ENCODE data around the gene TMEM232.
"Not testable (repeated sequence)": the region's sequence is repeated elsewhere in the genome, so short reads cannot be mapped to it uniquely, and the experiment has no call there.

Gene TMEM232

DNA sequence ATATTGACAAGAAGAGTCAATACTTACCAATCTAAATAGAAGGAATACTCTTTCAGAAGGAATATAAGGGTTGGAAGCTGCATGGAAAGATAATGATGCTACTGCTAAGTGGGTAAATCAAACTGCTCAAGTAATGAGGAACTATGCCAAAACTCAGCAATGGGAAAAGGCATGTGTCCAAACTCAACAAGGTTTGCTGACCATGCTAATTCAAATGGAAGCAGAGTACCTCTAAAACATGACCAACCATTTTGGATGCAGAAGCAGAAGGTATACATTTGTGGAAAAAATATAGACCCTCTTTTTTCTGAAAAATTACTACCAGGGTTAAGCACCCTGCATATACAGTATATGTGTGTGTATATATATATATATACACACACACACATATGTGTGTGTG is 21.1 kb downstream of the TMEM232 start:
- DNase-seq, result no peak

DNA sequence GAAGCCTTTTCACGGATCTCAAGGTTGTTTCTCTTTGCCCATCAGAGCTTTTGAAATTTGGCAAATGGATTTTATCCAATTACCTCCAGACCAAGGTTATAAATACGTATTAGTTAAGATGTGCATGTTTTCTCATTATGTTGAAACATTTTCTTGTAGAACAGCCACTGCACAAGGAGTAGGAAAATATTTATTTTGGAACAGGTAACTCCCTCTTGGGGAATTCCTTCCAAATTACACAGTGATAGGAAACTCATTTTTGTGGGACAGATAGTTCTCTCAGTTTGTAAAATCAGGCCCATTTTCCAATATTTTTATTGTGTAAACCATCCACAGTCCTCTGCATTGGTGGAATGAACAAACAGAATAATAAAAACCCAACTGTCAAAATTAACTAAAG is 23.0 kb downstream of the TMEM232 start:
- no peak for DNase-seq

DNA sequence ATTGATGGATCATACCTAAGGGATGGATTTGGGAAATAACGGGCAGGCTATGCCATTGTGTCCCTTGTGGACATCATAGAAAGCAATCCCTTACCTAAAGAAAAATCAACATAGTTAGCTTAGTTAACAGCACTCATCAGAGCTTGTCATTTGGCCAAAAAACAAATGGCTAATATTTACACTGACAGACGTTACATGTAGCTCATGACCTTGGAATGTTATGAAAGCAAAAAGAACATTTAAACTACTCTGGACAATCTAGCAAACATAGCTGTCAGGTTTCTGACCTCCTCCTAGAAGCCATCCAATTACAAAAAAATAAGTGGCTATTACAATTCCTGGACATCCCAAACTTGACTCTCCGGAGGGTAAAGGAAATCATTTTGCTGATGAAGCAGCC is 23.8 kb downstream of the TMEM232 start:
- DNase-seq, result no peak

DNA sequence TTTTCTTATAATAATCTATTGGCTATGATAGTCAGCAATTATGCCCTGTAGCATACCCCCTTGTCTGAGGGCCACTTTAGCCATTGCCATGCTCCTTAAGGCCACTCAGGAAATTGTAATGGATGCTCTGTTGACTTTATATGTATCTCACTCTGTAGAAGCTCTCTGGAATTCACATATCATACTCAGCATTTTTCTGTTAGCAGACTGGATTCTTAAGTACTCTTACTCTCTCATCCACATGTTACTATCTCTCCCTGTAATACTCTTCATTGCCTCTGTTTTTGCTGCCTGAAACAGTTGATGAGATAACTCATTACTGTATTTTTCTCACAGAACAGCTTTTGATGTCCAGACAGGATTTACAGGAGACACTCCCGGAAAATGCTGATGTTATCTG is 24.2 kb downstream of the TMEM232 start:
- no peak for DNase-seq

DNA sequence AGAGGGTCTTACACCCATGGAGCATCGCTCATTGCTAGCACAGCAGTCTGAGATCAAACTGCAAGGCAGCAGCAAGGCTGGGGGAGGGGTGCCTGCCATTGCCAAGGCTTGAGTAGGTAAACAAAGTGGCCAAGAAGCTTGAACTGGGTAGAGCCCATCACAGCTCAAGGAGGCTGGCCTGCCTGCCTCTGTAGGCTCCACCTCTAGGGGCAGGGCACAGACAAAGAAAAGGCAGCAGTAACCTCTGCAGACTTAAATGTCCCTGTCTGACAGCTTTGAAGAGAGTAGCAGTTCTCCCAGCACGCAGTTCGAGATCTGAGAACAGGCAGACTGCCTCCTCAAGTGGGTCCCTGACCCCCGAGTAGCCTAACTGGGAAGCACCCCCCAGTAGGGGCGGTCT is 33.8 kb downstream of the TMEM232 start:
- DNase-seq, result not testable (repeated sequence)

DNA sequence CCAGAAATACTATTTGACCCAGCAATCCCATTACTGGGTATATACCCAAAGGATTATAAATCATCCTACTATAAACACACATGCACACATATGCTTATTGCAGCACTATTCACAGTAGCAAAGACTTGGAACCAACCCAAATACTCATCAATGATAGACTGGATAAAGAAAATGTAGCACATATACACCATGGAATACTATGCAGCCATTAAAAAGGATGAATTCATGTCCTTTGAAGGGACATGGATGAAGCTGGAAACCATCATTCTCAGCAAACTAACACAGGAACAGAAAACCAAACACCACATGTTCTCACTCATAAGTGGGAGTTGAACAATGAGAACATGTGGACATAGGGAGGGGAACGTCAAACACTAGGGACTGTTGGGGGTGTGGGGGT is 35.9 kb downstream of the TMEM232 start:
- not testable (repeated sequence) for DNase-seq

DNA sequence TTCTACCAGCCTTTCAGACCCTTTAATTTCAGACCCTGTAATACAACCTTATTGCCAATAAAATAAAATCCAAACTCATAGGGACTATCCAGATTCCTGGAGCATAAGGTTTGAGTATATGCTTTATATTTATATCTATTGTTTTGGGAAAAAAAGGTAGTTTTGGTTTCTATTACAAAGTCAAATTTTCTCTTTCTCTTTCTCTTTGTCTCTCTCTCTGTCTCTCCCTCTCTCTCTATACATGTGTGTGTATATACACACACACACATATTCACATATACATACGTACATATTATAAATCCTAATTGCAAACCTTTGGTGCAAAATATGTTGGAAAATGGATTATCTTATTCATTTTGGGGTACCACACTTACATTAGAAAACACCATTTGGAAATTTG is 39.0 kb downstream of the TMEM232 start:
- DNase-seq, result no peak

DNA sequence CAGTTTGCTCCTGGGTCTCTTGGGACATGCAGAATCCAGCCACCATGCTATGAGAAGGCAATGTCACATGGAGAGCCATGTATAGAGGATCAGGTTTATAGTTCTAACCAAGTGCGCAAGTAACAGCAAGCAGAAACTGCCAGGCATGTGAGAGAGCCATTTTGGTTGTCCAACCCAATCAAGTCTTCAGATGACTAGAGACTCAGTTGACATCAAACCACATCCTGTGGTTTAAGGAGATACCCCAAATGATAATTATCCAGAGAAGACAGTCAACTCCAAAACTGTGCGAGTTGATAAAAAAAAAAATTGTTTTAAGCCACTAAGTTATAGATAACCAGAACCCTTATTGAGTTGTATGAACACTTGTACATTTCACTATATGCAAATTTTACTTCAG is 40.2 kb downstream of the TMEM232 start:
- no peak for DNase-seq

DNA sequence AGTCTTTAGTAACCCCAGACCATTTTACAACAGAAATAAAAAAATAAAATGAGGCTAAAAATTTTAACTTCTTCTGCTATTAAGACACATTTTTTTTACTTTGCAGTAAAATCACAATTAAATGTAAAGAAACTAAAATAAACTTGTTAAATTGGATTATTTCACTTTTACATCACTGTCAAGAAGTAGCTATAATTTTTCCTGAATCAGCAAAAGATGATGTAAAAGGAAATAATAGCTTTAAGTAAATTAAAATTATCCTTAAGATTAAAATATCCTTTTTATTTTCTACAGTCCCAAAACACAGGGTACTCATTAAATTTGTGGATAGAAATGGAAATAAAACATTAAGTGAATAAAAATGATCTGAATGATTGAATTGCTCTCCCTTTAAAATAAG is 44.5 kb downstream of the TMEM232 start:
- DNase-seq, result no peak

DNA sequence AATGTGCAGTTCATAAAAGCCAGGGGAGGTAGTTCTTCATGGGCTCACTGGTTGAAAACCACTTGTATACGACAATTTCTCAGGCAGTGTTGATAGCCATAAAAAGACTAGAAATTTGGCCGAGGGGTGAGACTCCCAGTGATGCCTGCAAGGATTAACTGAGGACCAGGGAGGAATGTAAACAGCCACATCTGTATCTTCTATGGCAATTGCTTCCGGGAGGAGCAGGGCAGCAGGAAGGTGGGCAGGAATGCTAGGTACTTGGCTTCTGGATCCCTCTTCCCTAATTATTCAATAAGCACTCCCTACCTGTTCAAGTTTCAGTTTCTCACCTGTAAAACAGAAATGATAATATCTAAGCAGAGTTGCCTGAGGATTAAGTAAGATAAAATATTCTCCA is 45.4 kb downstream of the TMEM232 start:
- no peak for DNase-seq

DNA sequence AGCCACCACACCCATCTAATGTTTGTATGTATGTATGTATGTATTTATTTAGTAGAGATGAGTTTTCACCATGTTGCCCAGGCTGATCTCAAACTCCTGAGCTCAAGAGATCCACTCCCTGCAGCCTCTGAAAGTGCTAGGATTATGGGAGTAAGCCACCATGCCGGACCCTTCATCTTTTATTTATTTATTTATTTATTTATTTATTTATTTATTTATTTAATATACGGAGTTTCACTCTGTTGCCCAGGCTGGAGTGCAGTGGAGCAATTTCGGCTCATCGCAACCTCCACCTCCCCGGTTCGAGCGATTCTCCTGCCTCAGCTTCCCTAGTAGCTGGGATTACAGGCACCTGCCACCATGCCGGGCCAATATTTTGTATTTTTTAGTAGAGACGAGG is 49.9 kb downstream of the TMEM232 start:
- DNase-seq, result not testable (repeated sequence)

DNA sequence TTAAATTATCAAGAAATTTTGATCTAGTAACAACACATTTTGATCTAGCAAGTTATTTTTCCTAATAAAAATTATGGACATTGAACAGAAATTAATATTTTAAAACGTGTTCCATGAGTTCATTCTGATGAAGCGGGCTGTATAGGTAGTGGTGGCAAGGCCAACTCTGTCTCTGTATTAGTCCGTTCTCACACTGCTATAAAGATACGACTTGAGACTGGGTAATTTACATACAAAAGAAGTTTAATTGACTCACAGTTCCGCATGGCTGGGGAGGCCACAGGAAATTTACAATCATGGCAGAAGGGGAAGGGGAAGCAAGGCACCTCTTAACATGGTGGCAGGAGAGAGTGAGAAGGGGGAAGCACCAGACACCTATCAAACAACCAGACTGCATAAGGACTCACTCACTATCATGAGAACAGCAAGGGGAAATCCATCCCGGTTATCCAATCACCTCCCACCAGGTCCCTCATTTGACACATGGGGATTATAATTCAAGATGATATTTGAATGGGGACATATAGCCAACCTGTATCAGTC is 61.2 kb downstream of the TMEM232 start:
- DNase-seq, result no peak

DNA sequence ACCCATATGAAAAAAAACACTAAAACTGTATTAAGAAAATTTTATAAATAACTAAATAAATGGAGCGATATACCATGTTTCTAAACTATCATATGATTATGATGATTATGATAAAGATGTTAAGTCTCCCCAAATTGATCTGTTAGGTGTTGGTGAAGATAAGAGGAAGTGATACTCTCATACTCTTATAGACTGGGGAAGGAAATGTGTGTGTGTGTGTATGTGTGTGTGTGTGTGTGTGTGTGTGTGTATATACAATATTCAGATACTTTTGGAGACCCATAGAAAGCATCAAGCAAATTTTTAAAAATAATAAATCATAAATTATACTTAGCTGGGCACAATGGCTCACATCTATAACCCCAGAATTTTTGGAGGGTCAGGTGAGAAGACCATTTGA is 62.9 kb downstream of the TMEM232 start:
- DNase-seq, result no peak

DNA sequence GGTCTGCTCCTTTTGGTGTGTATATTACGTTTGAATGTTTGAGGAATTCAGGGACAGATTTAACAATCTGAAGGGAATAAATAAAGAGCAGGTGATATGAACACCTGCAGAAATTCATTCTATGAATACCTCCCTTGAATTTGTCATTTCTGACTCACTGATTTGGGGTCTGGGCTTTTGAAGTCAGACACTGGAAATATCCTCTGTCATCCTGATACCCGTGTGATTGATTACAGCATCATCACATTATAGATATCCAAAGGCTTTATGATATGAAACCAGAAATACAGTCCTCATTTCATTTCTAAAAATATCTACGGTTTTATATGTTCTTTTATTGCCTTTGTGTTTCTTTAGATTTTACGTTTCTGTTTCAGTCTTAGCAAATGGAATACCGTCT is 68.5 kb downstream of the TMEM232 start:
- DNase-seq, result no peak

DNA sequence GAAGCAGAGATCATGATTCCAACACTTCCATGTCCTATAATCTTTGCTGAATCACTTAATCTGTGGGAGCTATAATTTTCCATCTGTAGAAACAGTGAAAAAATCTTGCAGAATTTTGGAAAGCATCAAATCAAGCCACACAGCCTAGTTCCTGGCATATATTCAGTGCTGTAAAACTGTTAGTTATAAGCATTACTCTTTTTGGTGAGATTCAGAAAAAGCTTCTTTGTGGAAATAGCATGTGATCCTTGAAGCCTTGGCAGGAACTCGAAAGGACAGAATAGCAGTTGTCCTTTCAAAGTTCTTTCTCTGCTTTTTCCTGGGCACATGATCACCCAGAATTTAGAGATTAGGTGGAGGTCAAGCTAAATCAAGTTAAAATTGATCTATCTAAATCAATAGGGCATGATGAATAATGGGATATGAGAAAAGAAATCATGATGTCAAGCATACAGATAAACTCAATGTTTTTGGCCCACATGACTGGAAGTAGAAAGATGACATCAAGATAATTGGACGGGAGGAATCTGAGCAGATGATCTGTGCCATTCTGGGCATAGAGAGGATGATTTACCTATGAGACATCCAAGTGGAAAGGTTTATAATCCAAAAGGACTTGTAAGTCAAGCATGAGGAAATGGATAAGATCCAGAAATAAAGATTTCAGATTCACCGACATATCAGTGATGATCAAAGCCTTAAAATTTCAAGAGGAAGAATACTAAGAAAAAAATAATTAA is 73.1 kb downstream of the TMEM232 start:
- no peak for DNase-seq

DNA sequence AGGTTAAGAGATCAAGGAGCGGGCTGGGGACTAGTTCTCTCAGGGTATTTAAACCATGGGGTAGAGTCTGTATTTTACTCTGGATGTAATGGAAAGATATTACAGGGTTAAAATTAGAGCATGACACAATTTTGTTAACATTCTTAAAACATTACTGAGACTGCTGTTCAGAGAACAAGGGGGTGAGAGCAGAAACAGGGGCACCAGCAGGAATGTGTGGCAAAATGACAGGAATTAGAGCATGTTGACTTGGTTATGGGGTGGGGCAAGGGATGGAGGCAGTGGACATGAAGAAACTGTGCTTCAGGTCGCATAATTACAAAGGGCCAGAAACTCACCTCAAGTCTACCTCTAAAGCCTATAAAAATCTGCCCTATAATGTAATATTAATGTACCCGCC is 75.0 kb downstream of the TMEM232 start:
- DNase-seq, result no peak

DNA sequence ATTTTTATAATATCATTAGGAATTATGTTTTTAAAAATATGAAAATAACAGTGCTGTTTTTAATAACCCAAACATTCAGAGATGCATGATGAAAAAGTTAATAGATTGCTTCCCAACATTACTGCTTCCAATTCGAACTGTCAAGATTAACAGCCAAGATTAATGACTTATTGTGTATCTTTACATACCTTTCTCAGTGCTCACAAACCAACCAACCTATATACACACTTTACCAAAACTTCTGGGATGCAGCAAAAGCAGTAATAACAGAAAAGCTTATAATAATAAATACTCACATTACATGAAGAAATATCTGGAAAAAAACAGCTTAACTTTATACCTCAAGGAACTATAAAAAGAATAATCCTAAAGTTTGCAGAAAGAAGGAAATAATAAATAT is 82.1 kb downstream of the TMEM232 start:
- no peak for DNase-seq

DNA sequence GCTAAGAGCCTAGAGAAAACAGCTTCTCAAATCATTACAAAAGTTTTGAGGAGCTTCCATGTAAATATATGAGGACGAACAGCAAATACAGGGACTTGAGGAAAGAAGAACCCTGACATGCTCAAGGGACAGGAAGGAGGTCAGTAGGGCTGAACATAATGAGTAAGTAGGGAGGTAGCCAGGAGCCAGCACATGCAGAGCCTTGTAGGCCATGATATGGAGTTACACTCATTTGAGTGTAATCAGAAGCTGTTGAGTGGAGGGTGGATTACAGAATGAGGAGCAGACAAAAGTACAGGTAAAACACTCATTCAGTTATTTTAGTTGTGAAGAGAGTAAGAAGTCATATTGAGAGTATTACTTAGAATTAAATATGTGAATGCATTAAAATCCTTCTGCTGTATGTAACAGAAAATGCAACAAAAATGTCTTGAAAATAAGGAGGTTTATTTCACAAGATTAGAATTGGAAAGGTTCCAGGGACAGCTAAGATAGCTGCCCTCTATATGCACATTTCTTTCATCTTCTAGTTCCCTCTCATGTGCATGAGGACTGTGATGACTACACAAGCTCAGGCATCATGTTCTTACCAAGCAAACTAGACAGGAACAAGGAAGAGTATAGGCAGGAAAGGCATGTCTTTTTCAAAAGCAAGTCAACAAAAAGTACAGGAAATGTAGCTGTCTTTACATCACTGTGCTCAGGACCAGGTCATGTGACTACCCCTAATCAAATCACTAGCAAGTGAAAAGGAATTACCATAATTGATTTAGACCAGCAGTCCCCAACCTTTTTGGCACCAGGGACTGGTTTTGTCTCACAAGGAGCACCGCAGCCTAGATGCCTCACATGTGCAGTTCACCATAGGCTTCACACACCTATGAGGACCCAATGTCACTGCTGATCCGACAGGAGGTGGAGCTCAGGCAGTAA is 87.2 kb downstream of the TMEM232 start:
- no peak for DNase-seq

DNA sequence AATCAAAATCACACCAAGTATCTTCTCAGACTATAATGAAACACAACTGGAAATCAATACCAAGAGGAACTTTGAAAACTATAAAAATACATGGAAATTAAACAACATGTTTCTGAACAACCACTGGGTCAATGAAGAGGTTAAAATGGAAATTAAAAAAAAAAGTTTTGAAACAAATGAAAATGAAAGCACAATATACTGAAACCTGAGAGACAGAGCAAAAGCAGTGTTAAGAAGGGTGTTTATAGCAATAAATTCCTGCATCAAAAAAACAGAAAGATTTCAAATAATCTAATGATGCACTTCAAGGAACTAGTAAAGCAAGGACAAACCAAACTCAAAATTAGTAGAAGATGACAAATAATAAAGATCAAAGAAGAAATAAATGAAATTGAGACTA is 92.0 kb downstream of the TMEM232 start:
- DNase-seq, result no peak

DNA sequence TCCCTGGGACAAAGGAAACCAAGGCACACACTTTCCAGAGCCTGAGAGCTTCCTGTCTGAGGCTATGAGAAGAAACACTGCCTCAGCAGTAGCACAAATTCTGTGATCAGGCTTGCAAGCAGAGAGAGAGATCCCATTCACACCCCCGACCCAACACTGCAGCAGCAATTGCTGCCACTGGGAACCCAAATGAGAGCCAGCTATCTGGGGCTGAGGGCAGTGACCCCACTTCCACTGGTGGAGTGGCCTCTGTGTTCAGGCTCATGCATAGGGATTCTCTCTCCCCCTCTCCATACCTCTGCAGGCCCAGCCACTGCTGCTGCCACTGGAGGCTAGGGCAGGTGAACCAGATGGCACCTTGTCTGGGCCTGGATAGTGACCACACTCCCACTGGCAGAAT is 95.2 kb downstream of the TMEM232 start:
- DNase-seq, result no peak

DNA sequence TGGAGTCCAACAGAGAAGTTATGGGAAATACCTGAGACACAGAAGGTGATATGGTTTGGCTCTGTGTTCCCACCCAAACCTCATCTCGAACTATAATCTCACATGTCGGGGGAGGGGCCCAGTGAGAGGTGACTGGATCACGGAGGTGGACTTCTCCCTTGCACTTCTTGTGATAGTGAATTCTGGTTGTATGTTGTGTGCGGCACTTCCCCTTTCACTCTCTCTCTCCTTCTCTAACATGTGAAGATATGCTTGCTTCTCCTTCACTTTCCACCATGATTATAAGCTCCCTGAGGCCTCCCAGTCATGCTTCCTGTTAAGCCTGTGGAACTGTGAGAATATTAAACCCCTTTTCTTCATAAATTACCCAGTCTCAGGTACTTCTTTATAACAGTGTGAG is 96.1 kb downstream of the TMEM232 start:
- no peak for DNase-seq

DNA sequence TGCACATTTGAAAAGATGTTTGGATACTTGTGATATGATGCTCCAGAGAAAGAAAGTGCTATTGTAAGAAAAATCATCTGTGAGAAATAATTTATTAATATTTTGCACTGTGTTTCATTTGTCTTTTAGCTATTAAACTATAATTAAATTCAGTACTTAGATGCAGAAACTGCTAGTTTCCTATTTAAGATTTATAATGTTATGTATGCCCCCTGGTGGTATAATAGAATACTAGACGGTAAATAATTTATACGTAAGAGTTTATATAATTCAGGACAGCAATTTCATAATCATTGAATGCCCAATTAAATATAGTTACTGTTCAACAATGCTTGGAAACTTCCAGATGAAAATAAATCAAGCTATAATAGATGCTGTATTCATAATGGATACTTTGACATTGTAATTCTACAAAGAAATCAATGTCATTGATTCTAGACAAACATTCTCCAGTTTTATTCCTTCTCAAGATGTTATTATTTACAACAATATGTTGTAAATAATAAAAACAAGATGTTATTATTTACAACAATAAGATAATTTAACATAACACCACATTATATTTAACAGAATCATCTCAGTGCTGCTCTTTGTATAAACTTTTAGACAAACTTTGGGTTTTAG is 101.0 kb downstream of the TMEM232 start:
- peak; percentile 8 for DNase-seq

DNA sequence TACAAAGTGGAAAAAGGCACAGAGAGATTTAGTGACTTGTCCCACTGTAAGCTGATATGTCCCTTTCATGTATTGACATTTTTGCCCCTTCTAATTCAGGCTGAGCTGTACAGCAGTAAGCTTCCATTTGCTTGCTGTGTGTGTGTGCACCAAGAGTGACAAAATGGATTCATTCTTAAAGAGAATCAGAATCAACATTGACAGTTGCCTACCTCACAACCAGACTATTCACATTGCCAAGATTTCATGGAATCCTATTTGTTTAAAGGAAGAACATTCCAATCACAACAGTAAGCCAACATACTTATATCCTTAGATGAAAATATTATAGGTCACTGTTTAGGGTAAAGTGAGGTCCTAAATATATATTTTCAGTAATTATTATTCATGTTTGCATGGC is 102.6 kb downstream of the TMEM232 start:
- no peak for DNase-seq

DNA sequence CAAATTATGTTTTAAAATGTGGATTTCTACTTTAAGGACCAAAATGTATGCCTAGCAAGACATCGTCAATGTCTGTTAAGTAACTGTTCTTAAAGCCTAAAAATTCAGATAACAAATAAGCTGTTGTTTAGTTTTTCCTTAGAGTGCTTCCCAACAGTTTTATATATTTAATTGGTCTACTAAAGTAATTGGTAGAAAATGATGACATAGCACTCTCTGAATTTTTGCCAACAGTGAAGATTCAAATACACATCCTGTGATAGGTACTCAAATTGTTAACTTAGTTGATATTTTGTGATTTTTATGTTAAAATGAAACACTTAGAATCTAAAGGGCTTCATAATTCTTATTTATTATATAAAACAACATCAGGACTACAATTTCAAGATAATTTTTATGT is 107.5 kb downstream of the TMEM232 start:
- DNase-seq, result no peak
